Bronchial epithelial cell (primary cell): ENCODE results near the gene RANBP10. TPM values are rescaled to one million over a fixed set of nuclear protein-coding genes. Genes with fewer than 3 reads are reported as not detected.
A peak's percentile ranks its signal among the peaks of the same experiment; 100 is the strongest.

ENCODE experiments used
- DNase-seq: peaks from one replicate; pipeline ENCODE4 v3.0.0-alpha.2; 2010; ENCODE audit warnings: low read depth
- FAIRE-seq: peaks from 2 replicates; lab custom pipeline; 2011; peaks lifted over from hg19 to GRCh38; lab: Jason Lieb, UNC
- H3K27me3 ChIP-seq: 2 replicates; pipeline ENCODE4 v1.5.1; 2011; ENCODE audit warnings: low read length; ENCODE audit not compliant: control insufficient read depth, insufficient read depth
- H3K36me3 ChIP-seq: 2 replicates; pipeline ENCODE4 v1.5.1; 2011; ENCODE audit warnings: low read length; ENCODE audit not compliant: control insufficient read depth, insufficient read depth
- H3K4me3 ChIP-seq: 2 replicates; pipeline ENCODE4 v1.5.1; 2011; ENCODE audit warnings: mild to moderate bottlenecking, low read depth, low read length, control low read depth
- CTCF ChIP-seq: IDR thresholded peaks from 2 replicates; pipeline ENCODE4 v1.5.1; 2011; ENCODE audit warnings: mild to moderate bottlenecking, moderate library complexity, low read length, control low read depth, inconsistent platforms; ENCODE audit not compliant: insufficient read depth, severe bottlenecking
- total RNA-seq: library from RNA; depleted of rRNA; stranded (reverse); fragments of >200 nt; gene quantifications from 2 replicates; pipeline ENCODE4 v1.2.1, GENCODE V29; 2014

The RANBP10 gene
- 2.6 and 3.3 TPM in 2 replicates for total RNA-seq

DNA sequence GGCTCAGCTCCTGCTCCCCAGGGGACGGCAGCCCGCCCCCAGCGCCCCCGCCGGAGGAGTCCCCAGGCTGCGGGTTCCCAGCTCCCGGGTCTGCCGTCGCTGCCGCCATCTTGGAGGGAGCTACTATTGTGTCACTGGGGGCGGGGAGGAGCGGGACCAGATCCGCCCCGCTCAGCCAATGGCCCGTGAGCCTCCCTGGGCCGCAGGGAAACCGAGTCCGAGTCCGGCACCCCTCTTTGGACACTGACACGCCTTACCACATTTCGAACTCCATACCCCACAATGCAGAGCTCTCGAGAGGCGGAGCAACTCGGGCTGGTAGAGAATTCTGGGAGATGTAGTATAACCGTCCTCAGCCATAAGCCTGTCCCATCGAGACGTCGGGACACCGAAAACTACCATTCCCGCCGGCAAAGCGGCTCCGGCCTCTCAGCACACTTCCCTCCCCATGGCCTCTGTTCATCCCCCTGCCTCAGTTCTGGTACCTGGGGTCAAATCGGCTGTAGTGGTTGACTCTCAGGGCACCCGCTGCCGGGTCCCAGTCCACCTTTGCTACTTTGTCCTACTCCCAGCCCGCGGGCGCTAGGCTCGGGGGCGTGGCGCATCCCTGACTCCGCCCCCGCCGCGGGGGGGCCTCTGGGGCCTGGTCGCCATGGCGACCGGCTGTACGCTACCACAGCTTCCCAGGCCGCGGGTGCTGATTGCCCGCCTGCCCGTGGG lies at the start of gene RANBP10, which contains the start of gene TSNAXIP1:
Gene RANBP10, minus strand, starts transcription at position 133 of the 720 bp plus-strand sequence. Its CDS starts 24 bp downstream, at position 109.
Gene TSNAXIP1, plus strand, starts transcription at position 462 of the 720 bp plus-strand sequence. CDS start 261 bp downstream, outside the sequence.
- TF ChIP-seq CTCF, result no peak
- DNase-seq, result peak; percentile 98
- Histone ChIP-seq H3K36me3 (peaks cover 7% of the 10 kb centered on the region), H3K4me3 (peak within 1 kb of the TSS; percentile 74), H3K27me3 (no peaks in the 10 kb centered on the region)
- no peak for FAIRE-seq

DNA sequence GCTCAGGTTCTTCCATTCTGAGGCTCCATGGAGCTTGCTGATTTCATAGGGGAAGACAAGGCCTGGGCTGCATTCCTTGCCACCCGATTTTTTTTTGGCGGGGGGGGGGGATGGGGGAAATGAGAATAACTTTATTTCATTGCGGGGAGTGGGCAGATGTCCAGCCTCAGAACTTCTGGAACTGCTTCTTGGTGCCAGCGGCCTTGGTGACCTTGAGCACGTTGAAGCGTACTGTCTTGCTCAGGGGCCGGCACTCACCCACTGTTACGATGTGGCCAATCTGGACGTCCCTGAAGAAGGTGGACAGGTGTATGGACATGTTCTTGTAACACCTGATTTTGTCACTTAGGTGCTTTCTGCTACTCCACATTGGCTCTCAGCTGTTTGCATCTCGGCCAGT lies 49.4 kb upstream of the RANBP10 start:
- H3K36me3 ChIP-seq, result peaks cover 3% of the 10 kb centered on the region
- TF ChIP-seq CTCF, result no peak
- no peak for FAIRE-seq
- no peak for DNase-seq
- no peak overlapping the region for H3K4me3 ChIP-seq
- H3K27me3 ChIP-seq, result no peaks in the 10 kb centered on the region

DNA sequence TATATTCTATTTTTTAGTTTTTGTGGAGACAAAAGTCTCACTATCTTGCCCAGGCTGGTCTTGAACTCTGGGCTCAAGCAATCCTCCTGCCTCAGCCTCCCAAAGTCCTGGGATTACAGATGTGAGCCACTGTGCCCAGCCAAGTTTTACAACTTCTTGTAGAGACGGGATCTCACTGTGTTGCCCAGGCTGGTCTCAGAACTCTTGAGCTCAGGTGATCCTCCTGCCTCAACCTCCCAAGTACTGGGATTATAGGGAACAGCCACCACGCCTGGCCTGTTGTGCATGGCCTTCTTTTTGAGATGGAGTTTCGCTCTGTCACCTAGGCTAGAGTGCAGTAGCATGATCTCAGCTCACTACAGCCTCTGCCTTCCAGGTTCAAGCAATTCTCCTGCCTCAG lies 47.3 kb upstream of the RANBP10 start:
- DNase-seq, result no peak
- no peak overlapping the region for H3K4me3 ChIP-seq
- no peaks in the 10 kb centered on the region for H3K27me3 ChIP-seq
- peaks cover 3% of the 10 kb centered on the region for H3K36me3 ChIP-seq
- TF ChIP-seq CTCF, result no peak
- FAIRE-seq, result no peak

GRCh38 chr16:67848118-67848517 lies 41.8 kb upstream of the RANBP10 start:
- Histone ChIP-seq H3K27me3 (no peaks in the 10 kb centered on the region), H3K36me3 (peaks cover 5% of the 10 kb centered on the region), H3K4me3 (peak overlapping the region; percentile 93)
- DNase-seq (no peak), FAIRE-seq (no peak)
- TF ChIP-seq CTCF, result no peak

DNA sequence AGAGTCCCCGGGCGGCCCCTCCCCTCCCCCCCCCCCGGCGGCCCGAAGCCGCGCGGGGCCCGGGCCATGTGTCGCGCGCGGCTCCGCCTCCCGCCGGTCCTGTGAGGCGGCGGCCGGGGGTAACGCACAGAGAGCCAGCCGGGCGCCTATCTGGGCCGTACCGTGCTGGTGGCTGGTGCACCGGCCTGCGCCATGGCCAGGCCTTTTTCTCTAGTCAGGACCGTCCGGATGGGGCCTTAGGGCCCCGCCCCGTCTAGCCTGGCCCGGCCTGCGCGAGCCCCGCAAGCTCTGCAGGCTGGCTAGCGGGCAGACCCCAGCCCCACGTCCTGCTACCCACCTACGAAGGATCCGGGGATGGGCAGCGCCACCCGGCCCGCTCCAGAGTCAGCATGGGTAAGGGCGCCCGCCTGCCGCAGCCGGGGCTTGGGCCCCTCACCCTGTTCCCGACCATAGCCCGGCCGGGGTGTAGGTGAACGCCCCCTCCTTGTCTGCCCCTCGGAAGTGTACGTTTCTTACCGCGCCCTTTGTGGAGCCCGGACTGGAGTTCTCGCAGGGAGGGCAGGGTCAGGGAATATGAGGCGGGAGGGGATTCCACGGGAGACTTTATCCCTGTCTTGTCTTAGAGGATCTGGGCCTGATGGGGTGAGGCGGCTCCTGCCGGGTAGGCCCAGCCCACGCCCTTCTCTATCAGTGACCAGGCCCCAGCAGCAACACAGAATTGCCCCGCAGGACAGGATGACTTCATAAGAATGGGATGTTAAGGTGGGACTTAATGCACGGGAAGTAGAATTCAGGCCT lies 40.9 kb upstream of the RANBP10 start, which contains the start of gene CENPT:
Gene CENPT, minus strand, starts transcription at position 630 of the 798 bp plus-strand sequence. CDS start 13,834 bp downstream, outside the sequence.
- FAIRE-seq, result no peak
- peak within 1 kb of the TSS; percentile 93 for H3K4me3 ChIP-seq
- no peak for TF ChIP-seq CTCF
- peaks cover 5% of the 10 kb centered on the region for H3K36me3 ChIP-seq
- H3K27me3 ChIP-seq, result no peaks in the 10 kb centered on the region
- DNase-seq, result peak; percentile 87
